Posterior vena cava (tissue), 2 donors: ENCODE data around the gene LDB2. TPM values are rescaled to one million over a fixed set of nuclear protein-coding genes. Genes with fewer than 3 reads are reported as not detected.

Experiments used
- DNase-seq: peaks from one replicate; pipeline ENCODE4 v3.0.0-alpha.2; 2020; ENCODE audit warnings: low spot score
- intact Hi-C, 2 donors: fragments of 100-400 bp; cut with DNase I; formaldehyde crosslinking; loops; one replicate each; pipeline versions ENCODE4 v1.14.1 to v1.14.2; 2022 to 2023
- total RNA-seq, 2 donors: library from RNA; stranded (reverse); fragmentation: NEBNext Ultra II Directional; extraction: Animal tissue kit (Norgen Biotek cat#: 25700); gene quantifications; one replicate each; pipeline ENCODE4 v1.2.1, GENCODE V29; 2021
- donor health status: DM: yes; HTN: yes; CAD: no.
- donor health status: DM: yes; HTN: yes; CAD: no.

Gene LDB2
- total RNA-seq, 2 donors from 2014 or later, result 50.5 to 52.3 TPM

- intact Hi-C loops, result no loop called here
- no peak for DNase-seq
These were observed 8.5 kb downstream of the LDB2 start for GRCh38 chr4:16889945-16890344.

DNA sequence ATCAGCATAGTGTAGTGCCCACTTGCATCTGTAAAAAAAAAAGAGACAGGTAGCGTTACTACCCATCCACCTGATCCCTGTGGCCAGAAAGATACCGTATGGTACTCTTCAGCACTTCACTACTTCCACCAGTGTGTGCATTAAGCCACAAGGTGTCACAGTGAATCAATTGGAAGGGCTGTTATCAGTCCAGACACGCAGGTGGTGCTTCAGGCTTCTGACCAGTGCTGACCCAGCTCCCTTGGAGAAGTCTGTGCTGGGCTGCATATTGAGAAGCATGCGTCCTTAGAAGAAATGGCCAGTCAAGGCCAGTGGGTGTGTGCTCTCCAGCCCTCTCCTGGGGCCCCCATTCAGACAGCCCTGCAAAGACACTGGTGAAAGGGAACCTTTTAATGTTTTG is 10.6 kb downstream of the LDB2 start:
- intact Hi-C loops, result no loop called here
- no peak for DNase-seq

GRCh38 chr4:16884673-16885460 is 13.6 kb downstream of the LDB2 start:
- no peak for DNase-seq
- intact Hi-C loops, result no loop called here

GRCh38 chr4:16883806-16884205 is 14.6 kb downstream of the LDB2 start:
- intact Hi-C loops, result no loop called here
- DNase-seq, result no peak

DNA sequence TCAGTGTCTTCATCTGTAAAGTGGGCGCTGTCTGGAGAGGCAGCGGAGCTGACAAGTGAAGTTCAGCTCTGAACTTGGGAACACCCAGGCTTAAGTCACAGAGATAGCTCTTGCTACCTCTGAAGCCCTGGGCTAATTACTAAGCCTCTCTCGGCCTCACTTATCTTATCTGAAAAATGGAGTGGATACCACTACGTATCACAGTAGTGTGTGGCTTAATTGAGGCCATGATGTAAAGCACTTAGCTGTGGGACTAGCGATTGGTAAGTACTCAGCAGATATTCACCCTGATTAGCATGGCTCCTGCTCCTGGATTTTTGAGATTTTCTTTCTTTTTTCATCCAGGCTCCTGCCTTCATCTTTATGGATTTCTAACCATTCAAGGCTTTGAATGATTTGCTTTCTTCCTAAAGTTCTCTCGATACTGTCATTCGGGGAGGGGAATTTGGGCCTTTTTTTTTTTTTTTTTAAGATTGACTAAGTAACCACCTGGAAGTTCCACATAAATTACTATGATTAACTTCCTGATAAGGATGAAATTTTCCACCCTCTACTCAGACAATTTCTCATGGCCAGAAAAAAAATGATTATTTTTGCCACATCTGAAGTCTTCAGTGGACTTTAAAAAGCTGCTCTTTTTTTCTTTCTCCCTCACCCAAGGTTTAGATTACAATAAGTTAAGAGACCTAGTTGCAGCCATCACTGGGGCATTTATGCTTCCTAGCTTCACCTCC is 17.1 kb downstream of the LDB2 start:
- intact Hi-C loops, result no loop called here
- no peak for DNase-seq

DNA sequence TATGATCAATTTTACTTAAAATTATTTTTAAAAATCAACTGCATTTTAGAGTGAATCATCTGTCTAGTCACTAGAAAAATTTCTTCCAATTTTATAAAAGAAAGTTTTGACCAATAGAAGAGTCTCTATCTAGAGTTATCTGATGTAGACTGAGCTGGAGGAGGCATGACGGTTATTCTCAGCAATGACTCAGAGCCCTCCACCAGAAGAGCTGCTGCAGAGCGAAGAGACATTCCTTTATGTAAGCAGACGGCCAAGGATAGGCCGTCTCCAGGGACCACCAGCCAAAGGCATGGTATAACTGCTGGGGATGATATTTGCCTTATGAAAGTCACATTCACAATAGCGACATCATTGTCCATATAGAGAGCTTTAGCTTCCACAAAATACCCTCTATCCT is 23.0 kb downstream of the LDB2 start:
- DNase-seq, result no peak
- intact Hi-C loops, result no loop called here

DNA sequence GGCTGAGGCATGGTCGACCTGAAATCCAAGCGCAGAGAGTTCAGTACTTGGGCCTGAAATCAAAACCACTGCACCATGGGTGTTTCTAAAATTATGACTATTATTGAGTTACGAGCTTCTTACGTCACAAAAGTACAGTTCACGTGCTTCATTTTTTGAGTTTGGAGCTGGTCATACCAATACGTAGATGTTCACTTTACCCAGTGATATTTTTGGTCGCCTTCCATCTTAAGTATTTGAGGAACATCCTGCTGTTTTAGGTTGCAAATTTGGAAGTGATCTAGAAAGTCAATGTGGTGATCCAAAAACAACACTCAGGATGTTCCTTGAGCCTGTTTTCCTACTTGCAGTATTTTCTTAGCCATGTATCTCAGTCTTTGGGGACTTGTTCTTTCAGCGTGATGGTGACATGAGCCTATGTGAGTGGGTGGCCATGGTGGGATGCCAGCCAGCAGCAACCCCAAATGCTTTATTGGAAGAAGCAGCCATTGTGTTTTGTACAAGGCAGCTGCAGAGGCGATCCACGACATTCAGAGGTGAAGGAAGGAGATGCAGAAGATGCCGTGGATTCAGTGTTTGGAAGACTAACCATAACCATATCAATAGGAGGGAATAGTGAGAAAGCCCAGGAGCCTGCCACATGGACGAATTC is 28.7 kb downstream of the LDB2 start:
- intact Hi-C loops, result no loop called here
- no peak for DNase-seq

- no peak for DNase-seq
- intact Hi-C loops, result no loop called here
These were observed 29.8 kb downstream of the LDB2 start for GRCh38 chr4:16868674-16869073.

DNA sequence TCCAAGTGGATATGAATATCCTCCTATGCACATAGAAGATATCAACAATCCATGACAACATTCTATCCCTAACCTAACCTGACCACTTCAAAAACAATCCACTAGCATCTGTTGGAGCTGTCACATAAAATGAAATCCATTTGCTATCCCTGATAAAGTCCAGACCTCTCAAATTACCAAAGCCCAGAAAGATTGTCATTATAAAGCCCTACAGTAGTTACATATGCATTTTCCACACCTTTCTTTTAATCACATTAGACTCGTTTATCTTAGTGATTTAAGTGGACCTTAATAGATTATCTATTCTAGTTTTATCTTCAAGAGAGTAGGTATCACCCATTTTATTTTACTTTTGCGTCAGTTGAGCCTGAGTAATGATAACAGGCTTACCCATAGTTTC is 30.6 kb downstream of the LDB2 start:
- no peak for DNase-seq
- intact Hi-C loops, result no loop called here

DNA sequence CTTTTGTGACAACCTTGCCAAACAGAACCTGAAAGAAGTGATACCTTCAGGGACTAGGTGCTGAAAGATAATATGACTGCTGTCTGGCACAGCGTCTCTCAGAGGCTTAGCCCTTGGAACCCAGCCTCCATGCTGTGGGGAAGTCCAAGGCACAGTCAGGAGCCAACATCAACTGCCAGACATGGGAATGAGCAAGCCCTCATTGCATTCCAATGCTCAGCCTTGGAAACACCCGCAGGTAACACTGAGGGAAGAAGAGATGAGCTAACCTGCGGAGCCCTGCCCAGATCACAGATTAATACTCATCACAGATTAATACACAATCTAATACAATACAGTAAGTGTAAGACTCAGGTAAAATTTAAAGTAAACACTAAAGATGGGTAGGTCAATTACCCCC is 31.5 kb downstream of the LDB2 start:
- intact Hi-C loops, result no loop called here
- no peak for DNase-seq

DNA sequence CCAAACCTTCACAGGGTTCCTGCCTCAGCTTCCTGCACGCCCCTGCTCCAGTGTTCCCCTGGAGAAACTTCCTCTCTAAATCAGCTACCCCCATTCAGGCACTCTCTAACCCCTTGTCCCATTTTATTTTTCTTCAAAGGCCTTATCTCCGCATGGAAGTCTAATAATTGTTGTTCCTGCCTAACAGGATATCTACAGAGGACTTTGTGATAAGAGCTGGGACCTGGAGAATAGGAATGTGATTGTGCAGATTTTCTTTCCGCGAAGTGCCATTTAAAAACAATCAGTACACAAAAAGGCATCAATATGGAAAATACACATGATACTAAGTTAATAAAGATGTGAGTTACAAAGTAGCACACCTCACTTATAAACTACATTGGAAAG is 32.6 kb downstream of the LDB2 start:
- DNase-seq, result no peak
- intact Hi-C loops, result no loop called here

GRCh38 chr4:16865209-16865896 is 33.1 kb downstream of the LDB2 start:
- DNase-seq, result no peak
- intact Hi-C loops, result no loop called here

- intact Hi-C loops, result no loop called here
- DNase-seq, result no peak
These were observed 34.2 kb downstream of the LDB2 start for GRCh38 chr4:16864199-16864598.

GRCh38 chr4:16862697-16863096 is 35.7 kb downstream of the LDB2 start:
- DNase-seq, result no peak
- intact Hi-C loops, result no loop called here

DNA sequence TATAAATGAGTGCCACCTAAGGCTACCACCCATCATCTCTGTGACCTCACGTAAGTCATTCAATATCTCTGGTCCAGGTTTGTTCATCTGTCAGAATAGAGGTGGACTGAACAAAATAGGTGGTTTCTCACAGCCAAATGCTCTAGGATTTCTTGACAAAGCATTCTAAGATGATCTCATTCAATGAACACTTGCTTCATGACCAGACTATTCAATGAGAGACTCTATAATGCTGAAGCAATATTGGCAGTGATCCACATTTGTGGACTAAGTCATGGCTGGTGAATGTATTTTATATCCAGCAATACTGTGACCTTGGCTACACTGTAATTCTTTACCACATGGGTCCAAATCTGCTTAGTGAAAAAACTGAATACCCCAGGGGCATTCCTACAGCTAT is 37.9 kb downstream of the LDB2 start:
- DNase-seq, result no peak
- intact Hi-C loops, result no loop called here

DNA sequence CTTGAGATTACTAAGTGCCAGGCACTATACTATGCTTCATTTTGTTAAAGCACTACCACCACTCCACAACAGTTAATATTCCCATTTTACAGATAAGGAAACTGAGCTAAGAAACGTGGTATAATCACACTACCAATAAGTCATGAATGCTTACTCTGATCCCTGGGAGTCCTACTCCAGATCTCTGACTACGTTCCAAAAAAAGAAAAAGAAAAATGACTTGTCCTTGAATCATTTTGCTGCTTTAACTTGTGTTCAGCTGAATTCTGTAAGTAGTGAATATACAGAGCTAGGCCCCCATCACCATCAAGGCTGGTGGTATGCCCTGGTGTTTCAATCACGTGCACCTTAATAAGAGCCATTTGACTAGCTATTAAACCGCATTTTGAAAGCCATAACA is 39.4 kb downstream of the LDB2 start:
- no peak for DNase-seq
- intact Hi-C loops, result loop anchor here in 1 of 2 donors (5.0 kb wide), 1 partner anchor 817 kb away; no protein-coding TSS in a partner anchor

DNA sequence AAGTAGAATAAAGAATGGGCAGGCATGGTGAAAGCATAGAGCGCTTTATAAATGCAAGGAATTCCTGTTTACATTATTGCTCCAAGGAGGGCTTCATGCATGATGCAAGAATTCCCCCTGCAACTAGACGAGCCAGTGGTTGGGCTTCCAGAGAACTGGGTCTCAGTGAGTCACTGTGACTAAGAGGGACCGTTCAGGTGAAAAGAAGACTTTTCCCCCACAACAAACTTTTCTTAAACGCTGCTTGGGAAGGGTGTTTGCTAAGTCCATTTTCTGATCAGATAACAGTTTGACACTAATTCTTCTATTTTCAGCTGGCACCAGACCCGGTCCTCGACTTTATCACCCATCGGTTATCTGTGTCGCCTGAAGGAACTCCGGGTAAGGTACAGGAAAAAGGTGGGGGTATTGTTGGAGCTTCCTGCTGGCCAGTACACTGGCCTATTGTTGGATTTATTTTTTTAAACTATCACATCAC is 40.1 kb downstream of the LDB2 start:
- intact Hi-C loops, result loop anchor here in 1 of 2 donors (5.0 kb wide), 1 partner anchor 816 kb away; no protein-coding TSS in a partner anchor
- no peak for DNase-seq

DNA sequence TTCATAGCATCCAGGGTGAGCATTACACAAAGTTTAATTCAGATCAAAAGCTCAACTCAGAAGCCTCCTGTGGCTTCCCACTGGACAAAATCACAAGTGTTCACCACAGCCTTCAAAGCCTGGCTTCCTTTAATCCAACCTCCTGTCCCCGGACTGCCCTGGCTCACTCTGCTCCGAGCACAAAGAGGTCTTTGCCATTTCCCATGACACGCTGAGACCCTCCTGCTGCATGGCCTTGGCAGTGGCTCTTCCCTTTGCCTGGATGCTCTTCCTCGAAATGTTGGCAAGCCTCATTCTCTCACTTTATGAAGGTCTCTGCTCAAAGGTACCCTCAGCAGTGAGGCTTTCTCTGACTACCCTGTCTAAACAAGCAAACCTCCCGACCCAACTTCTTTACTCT is 41.0 kb downstream of the LDB2 start:
- intact Hi-C loops, result loop anchor here in 1 of 2 donors (5.0 kb wide), 1 partner anchor 815 kb away; no protein-coding TSS in a partner anchor
- DNase-seq, result no peak

DNA sequence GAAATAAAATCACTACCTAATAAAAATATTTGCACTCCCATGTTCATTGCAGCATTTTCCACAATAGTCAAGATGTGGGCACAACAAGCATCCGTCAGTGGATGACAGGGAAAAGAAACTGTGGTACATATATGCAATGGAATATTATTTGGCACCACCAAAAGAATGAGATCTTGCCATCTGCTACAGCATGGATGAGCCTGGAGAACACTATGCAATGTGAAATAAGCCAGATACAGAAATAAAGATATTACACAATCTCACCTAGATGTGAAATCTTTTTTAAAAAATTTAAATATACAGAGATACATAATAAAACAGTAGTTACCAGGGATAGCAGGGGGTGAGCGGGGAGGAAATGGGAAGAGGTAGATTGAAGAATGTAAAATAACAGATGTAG is 44.8 kb downstream of the LDB2 start:
- intact Hi-C loops, result no loop called here
- no peak for DNase-seq

DNA sequence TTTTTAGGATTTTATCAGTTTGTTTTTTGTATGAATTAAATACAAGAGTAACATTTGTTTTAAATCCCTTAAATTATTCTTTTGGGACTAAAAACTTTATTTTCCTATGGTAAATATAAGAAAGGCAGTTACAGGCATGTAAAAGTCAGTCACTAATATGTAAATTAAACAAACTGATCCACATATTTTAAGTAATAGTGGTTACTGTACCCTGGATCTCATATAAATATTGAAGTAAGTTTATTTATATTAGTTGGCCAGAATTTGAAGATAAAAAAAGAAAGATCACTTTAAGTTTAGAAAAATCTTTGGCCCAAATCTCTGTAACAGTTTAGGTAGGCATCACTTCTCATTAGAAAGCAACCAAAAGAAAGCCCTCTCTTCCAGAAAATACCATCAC is 45.8 kb downstream of the LDB2 start:
- intact Hi-C loops, result no loop called here
- no peak for DNase-seq
